GM19438 (cell line): Measurements from ENCODE around the gene ZMIZ1.
"Not testable (repeated sequence)": the region's sequence is repeated elsewhere in the genome, so short reads cannot be mapped to it uniquely, and the experiment has no call there.

Source experiments
- ATAC-seq: cut with Tn5 transposase; IDR thresholded peaks from one replicate; pipeline ENCODE4 v1.9.1; 2021; ENCODE audit warnings: low read depth; ENCODE audit not compliant: unreplicated experiment

Gene ZMIZ1

DNA sequence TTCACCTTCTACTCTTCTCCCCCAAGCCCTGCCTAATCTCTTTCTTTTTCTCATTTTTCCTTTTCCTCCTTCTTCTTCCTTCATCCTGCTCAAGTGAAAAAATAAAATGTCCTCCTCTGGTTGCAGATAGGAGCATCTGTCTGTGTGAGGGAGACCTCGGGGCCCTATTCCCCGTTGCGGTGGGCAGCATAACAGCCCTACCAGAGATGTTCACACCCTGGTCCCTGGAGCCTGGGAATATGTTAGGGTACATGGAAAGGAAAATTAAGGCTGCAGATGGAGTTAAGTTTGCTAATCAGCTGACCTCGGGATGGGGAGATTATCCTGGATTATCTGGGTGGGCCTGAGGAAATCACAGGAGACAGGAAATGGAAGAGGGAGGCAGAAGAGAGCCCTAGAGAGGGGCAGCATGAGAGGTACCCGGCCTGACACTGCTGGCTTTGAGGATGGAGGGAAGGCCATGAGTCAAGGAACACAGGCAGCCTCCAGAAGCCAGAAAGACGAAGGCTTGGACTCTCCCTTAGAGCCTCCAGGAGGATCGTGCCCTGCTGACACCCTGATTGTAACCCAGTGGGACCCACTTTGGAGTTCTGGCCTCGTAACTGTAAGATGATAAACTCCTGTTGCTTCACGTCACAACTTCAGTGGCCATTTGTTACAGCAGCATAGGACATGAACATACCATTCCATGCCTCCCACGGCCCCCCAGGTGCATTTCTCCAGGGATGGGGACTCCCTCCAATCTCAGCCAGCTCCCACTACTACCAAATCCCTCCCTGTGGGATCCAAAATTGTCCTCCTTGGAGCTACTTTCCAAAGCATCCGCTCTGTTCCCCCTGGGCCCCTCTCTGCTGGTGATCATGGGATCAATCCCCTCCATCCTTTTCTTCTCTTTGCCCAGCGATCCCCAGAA lies 39.0 kb upstream of the ZMIZ1 start:
- no peak for ATAC-seq

- no peak for ATAC-seq
Measured at GRCh38 chr10:79030705-79031104, 38.1 kb upstream of the ZMIZ1 start.

GRCh38 chr10:79031723-79032122 lies 37.0 kb upstream of the ZMIZ1 start:
- no peak for ATAC-seq

DNA sequence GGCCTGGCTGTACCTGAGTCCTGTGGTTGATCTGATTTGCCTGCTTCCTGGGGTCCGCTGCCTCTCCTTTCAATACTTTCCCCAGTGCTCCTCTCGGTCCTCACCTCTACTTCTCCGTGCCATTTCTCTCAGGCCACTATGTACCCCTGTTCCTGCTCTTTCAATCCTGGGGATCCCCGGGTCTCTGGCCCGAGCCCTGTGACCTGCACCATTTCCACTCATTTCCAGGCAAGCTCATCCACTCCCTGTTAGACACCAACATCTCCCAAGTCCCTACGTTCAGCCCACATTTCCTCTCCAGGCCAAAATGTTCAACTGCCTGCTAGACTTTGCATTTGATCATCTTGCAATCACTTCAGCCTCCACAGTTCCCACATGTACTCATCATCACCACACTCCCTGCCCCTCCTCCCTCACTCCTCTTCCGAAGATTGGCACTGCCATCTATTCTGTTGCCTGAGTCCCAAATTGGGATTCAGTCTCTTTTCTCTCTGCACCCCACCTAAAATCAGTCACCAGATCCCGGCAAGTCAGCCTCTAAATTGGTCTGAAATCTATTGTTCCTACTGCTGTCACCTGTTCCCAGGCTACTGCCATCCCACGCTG lies 34.4 kb upstream of the ZMIZ1 start:
- no peak for ATAC-seq

- ATAC-seq: not testable (repeated sequence)
Measured at GRCh38 chr10:79036416-79036815, 32.4 kb upstream of the ZMIZ1 start.

GRCh38 chr10:79038104-79038840 lies 30.5 kb upstream of the ZMIZ1 start:
- ATAC-seq: no peak

DNA sequence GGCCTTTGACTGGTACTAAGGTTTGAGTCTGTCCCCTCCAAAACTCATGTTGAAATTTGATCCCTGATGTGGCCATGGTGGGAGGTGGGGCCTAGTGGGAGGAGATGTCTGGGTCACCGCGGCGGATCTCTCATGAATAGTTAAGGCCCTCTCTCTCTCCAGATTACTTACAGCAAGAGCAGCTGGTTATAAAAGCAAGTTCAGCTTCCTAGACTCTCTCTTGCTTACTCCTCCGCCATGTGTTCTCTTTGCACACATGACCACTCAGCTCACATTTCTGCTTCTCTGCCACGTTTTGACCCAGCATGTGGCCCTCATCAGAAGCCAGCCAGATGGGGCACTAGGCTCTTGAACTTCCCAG lies 29.9 kb upstream of the ZMIZ1 start:
- ATAC-seq: no peak

GRCh38 chr10:79042639-79043411 lies 25.9 kb upstream of the ZMIZ1 start:
- no peak for ATAC-seq

DNA sequence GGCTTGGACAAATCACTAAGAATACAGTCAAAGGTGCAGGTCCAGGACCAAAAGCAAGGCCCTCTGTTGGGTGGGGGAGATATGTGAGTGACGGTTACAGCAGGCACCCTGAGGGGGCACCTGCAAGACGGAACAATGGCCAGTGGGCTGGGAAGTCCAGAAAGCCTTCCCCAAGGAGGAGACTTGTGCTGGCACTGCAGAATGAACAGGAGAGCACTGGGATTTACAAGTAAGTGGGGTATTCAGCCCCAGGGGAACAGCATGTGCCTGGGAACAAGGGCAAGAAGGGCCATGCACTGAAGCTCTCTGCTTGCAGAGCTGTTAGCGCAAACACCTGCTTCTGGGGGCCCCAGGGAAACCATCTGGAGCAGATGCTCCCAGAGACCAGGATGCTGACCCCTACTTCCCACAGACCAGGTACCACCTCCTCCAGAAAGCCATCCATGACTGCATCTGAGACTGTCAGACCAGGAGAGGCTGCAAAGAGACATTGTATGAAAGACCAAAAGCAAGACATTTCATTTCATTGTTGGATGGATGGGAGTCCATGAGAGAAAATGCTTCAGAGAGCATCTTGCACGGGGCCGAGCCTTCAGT lies 24.6 kb upstream of the ZMIZ1 start:
- ATAC-seq: no peak

DNA sequence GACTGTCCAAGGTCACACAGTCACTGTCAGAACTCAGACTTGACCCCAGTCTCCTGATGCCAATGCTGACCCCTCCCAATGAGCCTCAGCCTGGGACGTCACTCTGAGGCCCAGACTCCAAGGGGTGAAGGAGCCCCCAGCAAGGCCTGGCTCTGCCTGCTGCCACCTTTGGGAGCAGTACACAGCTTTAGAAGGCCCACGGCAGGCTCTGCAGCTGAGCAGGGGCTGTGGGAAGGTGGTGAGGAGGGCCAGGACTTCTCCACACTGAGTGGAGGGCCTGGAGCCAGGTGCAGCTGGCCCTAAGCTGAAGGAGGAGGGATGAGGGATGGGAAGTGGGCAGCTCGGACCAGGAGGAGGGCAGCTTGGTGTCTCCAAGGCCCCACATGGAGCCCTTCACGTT lies 23.9 kb upstream of the ZMIZ1 start:
- ATAC-seq: no peak

DNA sequence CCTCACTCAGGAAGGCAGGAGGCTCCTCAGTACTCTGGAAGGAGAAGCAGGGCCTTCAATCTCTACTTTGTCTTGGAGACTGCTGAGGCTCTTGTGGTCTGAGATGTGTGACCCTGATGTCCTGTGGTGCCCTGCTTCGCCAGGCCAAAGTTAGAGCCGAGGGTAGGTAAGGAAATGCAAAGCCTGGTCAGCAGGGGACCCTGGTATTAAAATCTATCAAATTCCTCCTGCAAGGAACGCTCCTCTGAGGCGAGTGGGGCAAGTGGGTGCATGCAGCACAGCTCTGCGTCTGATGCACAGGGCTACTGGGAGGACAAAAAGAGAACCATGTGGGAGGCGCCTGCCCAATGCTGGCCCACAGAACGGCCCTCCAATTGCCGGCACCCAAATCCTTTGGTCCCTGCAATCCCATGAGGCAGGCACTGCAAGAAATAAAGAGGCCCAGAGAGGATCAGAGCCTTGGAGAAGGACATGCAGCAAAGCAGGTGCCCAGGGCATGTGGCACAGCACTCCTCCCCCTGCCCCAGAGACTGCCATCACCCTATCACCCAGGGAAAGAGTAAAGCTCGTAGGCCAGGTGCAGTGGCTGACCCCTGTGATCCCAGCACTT lies 23.1 kb upstream of the ZMIZ1 start:
- ATAC-seq: no peak

GRCh38 chr10:79046326-79046725 lies 22.4 kb upstream of the ZMIZ1 start:
- no peak for ATAC-seq

DNA sequence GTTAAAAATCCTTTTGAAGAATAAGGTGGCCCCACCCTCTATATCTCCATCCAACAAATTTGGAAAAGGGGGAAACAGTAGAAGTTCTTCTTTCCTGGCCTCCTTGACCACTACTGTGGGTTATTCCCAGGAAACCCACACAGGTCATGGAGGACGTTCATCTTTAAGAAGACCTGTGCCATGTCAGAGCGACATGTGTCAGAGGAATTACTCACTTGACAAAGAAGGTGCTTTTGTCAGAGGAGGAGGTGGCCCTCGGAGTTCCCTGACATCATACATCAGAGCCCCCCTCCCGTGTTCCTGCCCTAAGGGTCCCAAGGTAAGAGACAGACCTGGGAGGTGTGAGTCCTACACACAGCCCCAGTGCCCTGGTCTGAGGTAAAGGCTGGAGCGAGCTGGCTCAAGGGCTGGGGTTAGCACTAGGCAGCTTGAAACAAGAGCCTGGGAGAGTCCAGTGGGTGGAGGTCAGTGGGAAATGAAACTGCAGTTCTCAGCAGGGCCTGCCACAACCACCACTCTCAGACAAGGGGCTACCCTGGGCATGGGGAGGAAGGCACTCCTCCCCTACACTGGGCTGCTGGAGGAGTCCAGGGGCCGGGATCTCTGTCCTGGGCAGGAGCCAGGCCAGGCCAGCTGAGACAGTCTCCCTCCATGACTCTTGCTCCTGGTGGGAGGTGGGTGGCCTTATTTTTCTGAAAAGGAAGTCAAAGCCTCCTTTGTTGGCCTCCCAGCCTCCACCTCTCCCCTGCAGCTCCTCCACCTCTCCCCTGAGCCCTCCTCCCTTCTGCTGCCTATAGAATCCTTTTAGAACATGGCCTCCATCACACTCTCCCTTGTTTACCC lies 21.8 kb upstream of the ZMIZ1 start:
- no peak for ATAC-seq

DNA sequence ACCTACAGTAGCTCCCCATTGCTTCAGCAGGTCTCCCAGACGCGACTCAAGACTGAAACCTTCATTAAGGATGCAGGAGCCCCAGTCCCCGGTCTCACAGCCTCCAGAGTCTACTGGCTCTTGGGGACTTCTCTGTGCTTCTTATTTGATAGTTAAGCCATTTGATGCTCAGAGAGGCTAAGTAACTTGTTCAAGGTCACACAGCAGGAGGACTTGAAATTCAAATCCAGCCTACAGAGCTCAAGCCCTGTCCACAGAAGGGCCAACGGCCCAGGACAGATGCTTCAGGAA lies 21.2 kb upstream of the ZMIZ1 start:
- no peak for ATAC-seq

GRCh38 chr10:79047875-79048638 lies 20.7 kb upstream of the ZMIZ1 start:
- ATAC-seq: peak; percentile 76

DNA sequence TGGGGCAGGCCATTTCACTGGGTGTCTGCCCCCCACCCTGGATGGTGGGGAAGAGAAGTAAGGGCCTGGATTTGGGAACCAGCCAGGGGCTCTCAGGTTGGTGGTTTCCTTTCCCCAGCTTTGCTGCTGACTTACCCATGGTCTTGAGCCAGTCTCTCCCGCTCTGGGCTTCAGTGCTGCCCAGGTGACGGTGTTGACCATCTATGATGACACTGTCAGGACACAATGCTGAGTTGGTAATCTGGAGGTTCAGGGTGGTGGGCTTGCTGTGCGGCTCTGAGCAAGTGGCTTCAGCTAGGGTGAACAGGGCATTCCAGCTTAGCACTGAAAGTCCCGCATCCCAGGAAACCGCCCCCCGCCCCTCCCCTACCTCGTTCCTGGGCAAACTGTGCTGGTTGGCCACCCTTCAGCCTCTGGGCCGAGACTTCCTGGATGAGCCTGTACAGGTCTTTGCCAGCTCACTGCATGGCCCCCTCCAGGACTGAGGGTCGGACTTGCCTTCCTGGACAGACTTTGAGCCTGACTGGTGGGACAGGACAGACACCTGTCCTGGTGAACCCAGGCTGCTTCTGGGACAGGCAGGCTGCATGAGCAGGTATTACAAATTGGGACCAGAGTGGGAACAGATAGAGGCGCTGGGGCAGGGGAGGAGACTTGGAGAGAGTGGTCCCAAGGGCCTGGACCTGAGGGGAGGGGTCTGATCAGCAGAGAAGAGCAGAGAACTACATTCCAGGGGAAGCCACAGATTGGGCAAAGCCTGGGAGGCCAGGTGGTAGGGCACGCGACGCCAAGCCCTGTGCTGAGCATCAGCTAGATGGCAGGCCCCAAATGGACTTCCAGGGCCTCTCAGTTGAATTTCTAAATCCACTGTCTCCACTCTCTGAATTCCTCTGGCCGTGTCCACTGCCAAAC lies 19.9 kb upstream of the ZMIZ1 start:
- ATAC-seq: no peak
